ENCODE measurements around the gene GHITM. TPM values are rescaled to one million over a fixed set of nuclear protein-coding genes. Genes with fewer than 3 reads are reported as not detected.

GHITM gene
- total and polyA plus RNA-seq, 2 of the 8 experiments (the other 6 are each of a cell fraction or from before 2014, with no cell fraction given) = 86.2 to 97.0 TPM

- POLR2A ChIA-PET (ENCODE audit: partially characterized antibody) = interaction anchor here (1.0 to 2.8 kb wide), 4 partner anchors 8 to 16 kb away, joined by 4 to 16 read pairs (median 10); partner anchors contain the start of gene GHITM
- WGBS, 2 experiments (ENCODE audit: extremely low coverage in 1 of 2, insufficient coverage in 1 of 2, insufficient read length in 1 of 2, insufficient replicate concordance in 2 of 2, low coverage in 1 of 2, low lambda C conversion rate in 2 of 2, missing lambda C conversion rate in 1 of 2) = 91% methylated on average over 2 of the region's 2 CpGs; no CpG with 5 or more reads in 1 of the 2 experiments
- H3K9ac ChIP-seq (replicated peaks in 1 of 4; ENCODE audit: extremely low read depth in 1 of 4, low read depth in 3 of 4, low read length in 3 of 4) = no peak overlapping the region
Observed at GRCh38 chr10:84156009-84156408, 16.7 kb downstream of the GHITM start.

More at GRCh38 chr10:84156009-84156408, 16.7 kb downstream of the GHITM start:
- H3K27me3 ChIP-seq (replicated peaks in 1 of 4; ENCODE audit: control insufficient read depth in 3 of 4, extremely low read depth in 1 of 4, insufficient read depth in 3 of 4, low read length in 3 of 4) = no peaks in the 10 kb centered on the region
- H3K4ac ChIP-seq (replicated peaks; ENCODE audit: insufficient read length, low read depth, low read length) = no peak overlapping the region
- H2AFZ ChIP-seq (ENCODE audit: low read length) = no peak overlapping the region
- no peak for DNase-seq (ENCODE audit: low read depth in 1 of 2, low spot score in 2 of 2)
- H3K4me2 ChIP-seq (ENCODE audit: insufficient read depth in 1 of 2, low read depth in 2 of 2, low read length in 2 of 2) = no peak overlapping the region
- H3K56ac ChIP-seq (replicated peaks; ENCODE audit: insufficient read length, low read depth, low read length) = no peak overlapping the region
- TF ChIP-seq SIRT6 (IDR thresholded peaks at IDR 0.05; ENCODE audit: low read length) = no peak
- no peak for TF ChIP-seq RFX5 (IDR thresholded peaks at IDR 0.05; ENCODE audit: borderline replicate concordance, low read depth, low read length)
- no peak for TF ChIP-seq CTBP2 (IDR thresholded peaks at IDR 0.05; ENCODE audit: borderline replicate concordance, insufficient read depth, insufficient read length, low read length)
- TF ChIP-seq SP2 (IDR thresholded peaks at IDR 0.05; ENCODE audit: low read length) = no peak
- no peak for TF ChIP-seq HDAC2 (IDR thresholded peaks at IDR 0.05; ENCODE audit: borderline replicate concordance in 1 of 2, low read depth in 2 of 2, low read length in 2 of 2)
- no peak for TF ChIP-seq E2F6 (IDR thresholded peaks at IDR 0.05)
- no peak for TF ChIP-seq KDM5A (IDR thresholded peaks at IDR 0.05; ENCODE audit: low read length)
- no peak overlapping the region for H2BK120ac ChIP-seq (replicated peaks; ENCODE audit: low read depth, low read length)
- no peaks in the 10 kb centered on the region for H3K79me2 ChIP-seq (ENCODE audit: control insufficient read depth in 1 of 2, insufficient read depth in 2 of 2, low read length in 2 of 2)
- no peak overlapping the region for H4K8ac ChIP-seq (ENCODE audit: extremely low read depth, insufficient read depth, low read length)
- H3K36me3 ChIP-seq (ENCODE audit: control insufficient read depth in 2 of 4, insufficient read depth in 4 of 4, low read length in 3 of 4) = peaks cover 3 to 27% (median 16%) of the 10 kb centered on the region in 4 experiments; a peak in 7 of 8 replicates
- H2BK12ac ChIP-seq (ENCODE audit: low read depth, low read length) = no peak overlapping the region
- H3K4me3 ChIP-seq (ENCODE audit: extremely low read depth in 1 of 4, insufficient read depth in 2 of 4, low read depth in 3 of 4, low read length in 4 of 4) = no peak overlapping the region
- H3K27ac ChIP-seq (ENCODE audit: low read depth, low read length) = no peak overlapping the region
- H3K18ac ChIP-seq (ENCODE audit: extremely low read depth, low read length) = no peak overlapping the region
- CTCF ChIA-PET (ENCODE audit: partially characterized antibody) = interaction anchor here (1.1 to 10.9 kb wide), 7 partner anchors 8 to 50 kb away, joined by 3 to 95 read pairs (median 7); no protein-coding TSS in a partner anchor
- H3K23me2 ChIP-seq (ENCODE audit: low read depth, low read length) = no peaks in the 10 kb centered on the region
- no peak overlapping the region for H2BK15ac ChIP-seq (ENCODE audit: low read length)
- H3K79me1 ChIP-seq (ENCODE audit: low read depth, low read length) = no peaks in the 10 kb centered on the region
- H4K20me1 ChIP-seq (replicated peaks in 1 of 2; ENCODE audit: control insufficient read depth in 1 of 2, insufficient read depth in 2 of 2, low read length in 2 of 2) = no peaks in the 10 kb centered on the region
- no peak for FAIRE-seq
- peaks cover 0 to 13% (median 5%) of the 10 kb centered on the region in 4 experiments; a peak in 5 of 7 replicates for H3K4me1 ChIP-seq (replicated peaks in 1 of 4; ENCODE audit: control insufficient read depth in 3 of 4, insufficient read depth in 4 of 4, low read length in 3 of 4)
- no peak overlapping the region for H4K91ac ChIP-seq (replicated peaks; ENCODE audit: insufficient read length, low read length)
- H2BK20ac ChIP-seq (ENCODE audit: low read length) = no peak overlapping the region
- H2BK5ac ChIP-seq (ENCODE audit: low read depth, low read length) = no peak overlapping the region
- H3K14ac ChIP-seq (ENCODE audit: insufficient read length) = no peak overlapping the region
- no peak overlapping the region for H4K5ac ChIP-seq (ENCODE audit: insufficient read length, low read depth, low read length)
- H2AK5ac ChIP-seq (ENCODE audit: low read depth, low read length) = no peak overlapping the region
- H3K23ac ChIP-seq (ENCODE audit: insufficient read length) = no peak overlapping the region
- H3K9me3 ChIP-seq (ENCODE audit: insufficient read depth in 2 of 2, low read depth in 1 of 2, low read length in 1 of 2) = no peaks in the 10 kb centered on the region

Data from H1 (cell line).